GM12801 (cell line): Measurements from ENCODE around the gene ZNF385A.

Experiments
- TF ChIP-seq, protein P1 (sequence below): IDR thresholded peaks from one replicate; pipeline ENCODE4 v1.5.1; 2011; ENCODE audit warnings: control low read depth; ENCODE audit not compliant: insufficient read length; ENCODE audit errors: extremely low read depth

ZNF385A gene, protein sequence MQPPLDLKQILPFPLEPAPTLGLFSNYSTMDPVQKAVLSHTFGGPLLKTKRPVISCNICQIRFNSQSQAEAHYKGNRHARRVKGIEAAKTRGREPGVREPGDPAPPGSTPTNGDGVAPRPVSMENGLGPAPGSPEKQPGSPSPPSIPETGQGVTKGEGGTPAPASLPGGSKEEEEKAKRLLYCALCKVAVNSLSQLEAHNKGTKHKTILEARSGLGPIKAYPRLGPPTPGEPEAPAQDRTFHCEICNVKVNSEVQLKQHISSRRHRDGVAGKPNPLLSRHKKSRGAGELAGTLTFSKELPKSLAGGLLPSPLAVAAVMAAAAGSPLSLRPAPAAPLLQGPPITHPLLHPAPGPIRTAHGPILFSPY

DNA sequence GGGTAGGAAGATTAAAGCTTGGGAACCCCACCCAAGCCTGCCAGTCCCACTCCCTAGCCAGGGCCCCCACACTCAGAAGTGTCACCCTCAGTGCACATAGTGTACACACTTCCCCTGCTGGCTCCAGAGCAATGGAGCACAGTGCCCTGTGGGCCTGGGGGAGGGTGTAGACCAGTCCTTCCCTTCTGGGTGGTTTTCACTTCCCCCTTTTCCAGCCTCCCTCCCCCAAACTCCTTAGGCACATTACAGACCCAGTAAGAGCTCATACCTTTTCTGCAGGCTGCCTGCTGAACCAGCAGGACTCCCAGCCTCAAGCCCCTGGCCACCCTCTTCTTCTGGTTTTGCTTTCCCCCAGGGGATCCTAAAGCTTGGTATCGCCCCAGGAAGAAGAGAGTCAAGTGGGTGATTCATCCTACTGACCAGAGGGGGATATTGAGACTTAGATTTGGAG lies at the start of gene ZNF385A:
ZNF385A (minus strand) TSS at position 143 of the 451 bp plus-strand sequence. CDS start 219 bp downstream, outside the sequence.
- TF ChIP-seq, protein P1, sequence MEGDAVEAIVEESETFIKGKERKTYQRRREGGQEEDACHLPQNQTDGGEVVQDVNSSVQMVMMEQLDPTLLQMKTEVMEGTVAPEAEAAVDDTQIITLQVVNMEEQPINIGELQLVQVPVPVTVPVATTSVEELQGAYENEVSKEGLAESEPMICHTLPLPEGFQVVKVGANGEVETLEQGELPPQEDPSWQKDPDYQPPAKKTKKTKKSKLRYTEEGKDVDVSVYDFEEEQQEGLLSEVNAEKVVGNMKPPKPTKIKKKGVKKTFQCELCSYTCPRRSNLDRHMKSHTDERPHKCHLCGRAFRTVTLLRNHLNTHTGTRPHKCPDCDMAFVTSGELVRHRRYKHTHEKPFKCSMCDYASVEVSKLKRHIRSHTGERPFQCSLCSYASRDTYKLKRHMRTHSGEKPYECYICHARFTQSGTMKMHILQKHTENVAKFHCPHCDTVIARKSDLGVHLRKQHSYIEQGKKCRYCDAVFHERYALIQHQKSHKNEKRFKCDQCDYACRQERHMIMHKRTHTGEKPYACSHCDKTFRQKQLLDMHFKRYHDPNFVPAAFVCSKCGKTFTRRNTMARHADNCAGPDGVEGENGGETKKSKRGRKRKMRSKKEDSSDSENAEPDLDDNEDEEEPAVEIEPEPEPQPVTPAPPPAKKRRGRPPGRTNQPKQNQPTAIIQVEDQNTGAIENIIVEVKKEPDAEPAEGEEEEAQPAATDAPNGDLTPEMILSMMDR, result no peak

DNA sequence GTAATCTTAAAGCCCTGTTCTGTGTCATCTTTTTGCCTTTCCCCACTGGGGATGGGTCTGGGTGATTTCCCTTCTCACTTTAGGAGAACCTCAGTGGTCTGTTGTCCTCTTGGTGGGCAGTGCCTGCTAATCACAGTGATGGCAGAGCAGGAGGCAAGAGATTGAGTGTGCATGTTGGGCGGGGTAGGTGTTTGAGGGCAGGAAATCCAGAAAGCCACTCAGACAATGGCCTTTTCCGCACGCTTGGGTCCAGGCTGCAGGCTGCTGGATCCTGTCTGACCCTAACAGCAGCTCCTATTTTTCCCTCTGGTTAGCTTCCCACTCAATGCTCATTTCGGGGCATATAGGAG lies 48.3 kb upstream of the ZNF385A start:
- TF ChIP-seq, protein P1, result no peak

DNA sequence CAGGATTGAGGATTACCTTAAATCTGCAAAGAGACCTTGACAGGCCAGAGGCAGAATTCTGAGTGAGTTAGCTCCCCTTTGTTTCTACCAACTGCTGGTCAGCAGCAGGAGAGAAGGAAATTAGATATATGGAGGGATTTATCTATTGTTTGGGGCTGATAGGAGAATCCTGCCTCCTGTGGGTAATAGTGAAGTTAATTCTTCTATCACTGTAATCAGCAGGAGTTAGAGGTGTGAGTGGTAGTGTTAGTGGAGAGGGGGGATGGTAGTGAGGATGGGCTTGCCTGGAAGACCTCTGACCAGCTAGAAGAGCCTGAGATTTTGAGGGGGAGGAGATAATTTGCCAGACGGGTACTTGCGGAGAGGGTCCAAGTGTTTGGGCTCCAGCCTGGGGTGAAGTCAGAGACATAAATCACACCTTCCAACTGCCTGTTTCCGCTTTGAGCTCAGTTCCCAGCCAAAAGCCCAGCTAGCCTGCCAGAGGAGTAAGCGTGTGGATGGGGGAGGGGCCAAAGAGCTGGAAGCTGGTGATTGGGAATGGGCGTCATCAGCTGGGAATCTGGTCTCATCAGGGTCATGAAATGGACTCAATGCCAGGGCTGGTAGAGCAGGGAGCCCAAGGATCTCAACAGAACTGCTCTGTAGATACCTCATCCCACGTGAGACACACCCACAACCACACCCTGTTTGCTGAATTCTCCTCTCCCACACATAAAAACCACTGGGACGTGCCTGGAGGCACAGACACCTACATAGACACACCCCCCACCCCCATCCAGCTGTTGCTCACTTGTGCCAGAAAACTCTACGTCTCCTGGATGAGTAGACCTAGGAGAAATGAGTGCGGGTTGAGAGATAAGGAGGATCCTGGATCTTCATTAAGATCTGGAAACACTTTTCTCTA lies 47.6 kb upstream of the ZNF385A start:
- TF ChIP-seq, protein P1, result no peak

DNA sequence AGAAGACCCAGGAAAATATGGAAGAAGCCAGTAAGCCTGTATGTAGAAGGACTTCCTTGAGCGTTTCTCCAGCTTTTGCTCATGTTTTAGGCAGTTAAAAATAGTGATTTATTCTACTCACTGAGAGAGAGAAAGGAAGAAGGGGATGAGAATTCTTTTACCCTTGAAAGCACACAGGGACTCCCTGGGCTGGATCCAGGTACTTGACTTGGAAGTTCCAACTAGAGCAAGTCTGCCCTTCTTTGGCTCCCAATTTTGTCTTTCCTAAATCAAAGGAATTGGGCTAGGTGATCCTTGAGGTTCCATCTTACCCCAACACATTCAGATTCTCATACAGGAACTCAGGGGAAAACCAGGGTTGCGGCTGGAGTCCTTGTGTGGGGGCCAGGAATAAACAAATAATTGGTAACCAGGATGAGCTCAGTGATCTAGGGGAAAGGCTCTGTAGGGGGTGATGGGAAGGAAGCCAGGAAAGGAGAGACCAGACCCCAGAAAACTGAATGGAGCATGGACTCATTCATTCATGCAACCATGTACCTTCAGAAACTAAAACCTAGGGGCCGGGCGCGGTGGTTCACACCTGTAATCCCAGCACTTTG lies 46.0 kb upstream of the ZNF385A start:
- TF ChIP-seq, protein P1, result no peak

DNA sequence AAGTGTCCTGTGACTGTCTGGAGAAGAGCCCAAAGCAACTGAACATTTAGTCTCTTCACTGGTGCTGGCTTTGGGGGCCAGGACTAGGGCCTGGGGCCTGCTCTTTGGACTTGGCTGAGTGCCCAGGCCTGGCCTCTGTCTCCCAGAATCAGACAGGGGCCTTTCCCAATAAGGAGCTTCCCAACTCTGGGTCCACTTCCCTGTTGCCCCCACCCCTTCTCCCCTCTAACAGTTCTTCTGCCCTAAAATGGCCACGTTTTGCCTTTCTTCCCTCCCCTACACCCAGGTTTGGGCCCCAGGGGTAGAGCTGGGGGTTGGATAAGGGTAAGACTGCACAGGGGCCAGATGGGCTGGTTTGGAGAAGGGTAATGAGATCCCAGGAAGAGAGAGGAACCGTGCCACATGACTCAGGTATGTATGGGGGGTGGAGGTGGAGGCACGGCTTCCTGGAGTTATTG lies 44.5 kb upstream of the ZNF385A start:
- TF ChIP-seq, protein P1, result no peak

DNA sequence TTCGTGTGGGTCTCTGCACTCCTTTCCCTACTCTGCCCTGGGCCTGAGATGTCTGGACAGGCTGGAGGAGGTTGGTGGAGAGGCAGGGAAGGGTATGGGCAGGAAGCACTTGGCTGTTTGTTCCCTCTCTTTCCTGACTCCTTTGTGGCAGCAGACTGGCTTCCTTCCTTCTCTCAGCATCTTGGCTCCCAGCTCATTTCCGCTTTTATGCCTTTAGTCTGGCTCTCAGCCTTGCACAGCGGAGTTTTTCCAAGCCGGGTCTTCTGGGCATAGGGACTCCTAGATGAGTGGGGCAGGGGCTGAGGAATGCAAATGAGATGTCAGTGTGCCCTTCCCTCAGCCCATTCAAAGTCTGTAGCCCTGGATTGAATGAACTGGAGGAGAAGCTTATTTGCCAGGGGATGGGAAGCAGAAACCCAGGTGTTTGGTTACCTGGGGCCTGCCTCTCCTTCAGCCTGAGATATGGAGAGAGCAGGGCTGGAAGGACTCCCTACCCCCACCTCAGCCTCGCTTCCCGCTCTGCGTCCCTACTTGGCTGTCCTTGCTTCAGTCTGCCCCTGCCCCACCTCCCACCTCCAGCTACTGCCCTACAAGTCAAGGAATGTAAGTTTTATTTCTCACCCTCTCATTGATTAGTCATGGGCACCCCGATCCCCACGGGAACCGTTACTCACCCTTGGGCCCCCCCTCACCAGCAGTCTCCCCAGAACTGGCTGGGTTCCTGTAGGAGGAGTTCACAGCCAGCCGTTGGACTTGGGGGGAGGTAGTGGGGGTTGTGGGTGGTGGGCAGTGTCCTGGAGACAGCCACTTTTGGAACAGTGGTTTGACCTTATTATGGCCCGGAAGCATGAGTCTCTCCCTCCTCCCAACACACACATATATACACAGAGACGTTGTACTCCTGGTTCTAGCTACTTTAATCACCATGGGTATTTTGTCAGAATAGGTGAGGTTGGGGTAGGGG lies 43.8 kb upstream of the ZNF385A start:
- TF ChIP-seq, protein P1, result no peak
